ENCODE measurements around the gene P2RY6. TPM values are rescaled to one million over a fixed set of nuclear protein-coding genes. Genes with fewer than 3 reads are reported as not detected.

The P2RY6 gene
- total and polyA plus RNA-seq, 8 donors = 0.24 to 4.1 (median 0.98) TPM; not detected in 1

DNA sequence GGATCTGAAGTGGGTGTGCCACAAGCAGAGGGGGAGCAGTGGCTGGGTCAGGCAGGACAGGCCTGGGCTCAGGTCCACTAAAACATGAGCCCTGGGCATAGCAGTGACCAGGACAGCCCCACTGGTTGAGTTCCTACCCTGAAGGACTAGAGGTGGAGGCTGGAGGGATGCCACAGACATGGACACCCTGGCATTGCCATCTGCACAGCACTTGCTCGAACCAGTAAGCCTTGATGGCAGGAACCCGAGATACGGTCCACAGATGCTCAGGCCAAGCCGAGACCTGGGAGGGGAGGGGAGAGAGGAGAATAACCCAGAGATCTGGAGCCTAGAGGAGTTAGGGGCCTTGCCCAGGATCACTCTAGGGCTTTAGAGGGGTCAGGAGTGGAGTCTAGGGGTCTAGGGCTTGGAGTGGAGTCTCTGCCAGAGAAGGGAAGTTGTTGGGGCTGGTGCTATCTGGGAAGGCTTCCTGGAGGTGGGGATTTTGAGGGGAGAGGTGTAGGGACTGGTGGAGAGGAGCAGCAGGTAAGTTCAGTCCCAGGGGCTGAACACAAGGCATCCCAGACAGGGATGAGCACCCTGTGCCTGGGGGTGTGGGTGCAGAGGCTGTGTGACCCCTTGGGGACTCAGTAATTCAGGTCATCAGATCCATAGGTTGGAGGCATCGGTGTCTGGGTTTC, 73.5 kb downstream of the P2RY6 start:
- Histone ChIP-seq H3K9me3 (no peaks in the 10 kb centered on the region), H3K27ac (no peak overlapping the region), H3K4me1 (no peaks in the 10 kb centered on the region), H3K36me3 (no peaks in the 10 kb centered on the region), H3K27me3 (no peaks in the 10 kb centered on the region), H3K4me3 (no peak overlapping the region)
- WGBS, 2 donors = 85 to 94% methylated on average over 5 of the region's 5 CpGs
- TF ChIP-seq, protein P1, sequence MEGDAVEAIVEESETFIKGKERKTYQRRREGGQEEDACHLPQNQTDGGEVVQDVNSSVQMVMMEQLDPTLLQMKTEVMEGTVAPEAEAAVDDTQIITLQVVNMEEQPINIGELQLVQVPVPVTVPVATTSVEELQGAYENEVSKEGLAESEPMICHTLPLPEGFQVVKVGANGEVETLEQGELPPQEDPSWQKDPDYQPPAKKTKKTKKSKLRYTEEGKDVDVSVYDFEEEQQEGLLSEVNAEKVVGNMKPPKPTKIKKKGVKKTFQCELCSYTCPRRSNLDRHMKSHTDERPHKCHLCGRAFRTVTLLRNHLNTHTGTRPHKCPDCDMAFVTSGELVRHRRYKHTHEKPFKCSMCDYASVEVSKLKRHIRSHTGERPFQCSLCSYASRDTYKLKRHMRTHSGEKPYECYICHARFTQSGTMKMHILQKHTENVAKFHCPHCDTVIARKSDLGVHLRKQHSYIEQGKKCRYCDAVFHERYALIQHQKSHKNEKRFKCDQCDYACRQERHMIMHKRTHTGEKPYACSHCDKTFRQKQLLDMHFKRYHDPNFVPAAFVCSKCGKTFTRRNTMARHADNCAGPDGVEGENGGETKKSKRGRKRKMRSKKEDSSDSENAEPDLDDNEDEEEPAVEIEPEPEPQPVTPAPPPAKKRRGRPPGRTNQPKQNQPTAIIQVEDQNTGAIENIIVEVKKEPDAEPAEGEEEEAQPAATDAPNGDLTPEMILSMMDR (IDR thresholded peaks at IDR 0.05) = no peak
- FAIRE-seq (no peak), DNase-seq (no peak), ATAC-seq (no peak)
- intact Hi-C loops (cut with DNase I) = loop anchor here in 1 of 3 donors (5.0 kb wide), 1 partner anchor 47 kb away; no protein-coding TSS in a partner anchor

DNA sequence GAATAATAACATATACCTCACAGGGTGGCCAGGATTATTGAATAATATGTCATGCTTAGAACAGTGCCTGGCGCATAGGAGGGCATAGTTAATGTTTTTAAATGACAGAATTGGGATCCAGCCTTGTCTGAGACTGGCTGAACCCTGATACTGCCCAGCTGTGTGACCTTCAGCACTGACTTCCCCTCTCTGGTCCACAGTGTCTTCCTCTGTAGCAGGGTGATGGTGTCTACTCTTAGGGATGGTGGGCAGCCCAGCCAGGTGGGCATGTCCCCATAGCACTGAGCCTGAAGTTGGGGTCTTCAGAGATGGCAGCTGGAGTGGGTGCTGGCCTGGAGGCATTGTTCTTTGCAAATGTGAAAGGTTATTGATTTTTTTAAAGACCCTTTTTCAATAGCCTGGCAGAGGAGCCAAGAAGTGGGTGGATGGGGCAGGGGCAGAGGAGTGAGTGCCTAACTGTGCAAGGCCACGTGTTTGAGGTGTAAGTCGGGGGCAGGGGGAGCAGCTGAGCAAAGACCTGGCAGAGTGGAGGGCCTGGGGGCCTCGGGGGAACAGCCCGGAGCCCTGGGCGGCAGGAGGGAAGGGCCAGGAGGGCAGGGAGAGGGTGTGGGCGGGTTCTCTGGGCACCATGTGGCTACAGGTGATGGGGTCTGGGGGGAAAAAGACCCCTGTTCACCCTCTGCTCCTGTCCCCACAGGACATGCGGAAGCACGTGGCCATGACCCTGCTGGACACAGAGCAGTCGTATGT, 74.2 kb downstream of the P2RY6 start:
- Histone ChIP-seq H3K4me1 (peaks cover 0 to 1% (median 0%) of the 10 kb centered on the region in 3 donors), H3K4me3 (no peak overlapping the region), H3K27me3 (no peaks in the 10 kb centered on the region), H3K36me3 (no peaks in the 10 kb centered on the region), H3K27ac (no peak overlapping the region), H3K9me3 (no peaks in the 10 kb centered on the region)
- 71 to 74% methylated on average over 10 of the region's 10 CpGs for WGBS, 2 donors
- FAIRE-seq (no peak), ATAC-seq (no peak), DNase-seq (no peak)
- intact Hi-C loops (cut with DNase I) = loop anchor here in 1 of 3 donors (5.0 kb wide), 1 partner anchor 46 kb away; no protein-coding TSS in a partner anchor
- TF ChIP-seq, protein P1 (IDR thresholded peaks at IDR 0.05) = no peak

DNA sequence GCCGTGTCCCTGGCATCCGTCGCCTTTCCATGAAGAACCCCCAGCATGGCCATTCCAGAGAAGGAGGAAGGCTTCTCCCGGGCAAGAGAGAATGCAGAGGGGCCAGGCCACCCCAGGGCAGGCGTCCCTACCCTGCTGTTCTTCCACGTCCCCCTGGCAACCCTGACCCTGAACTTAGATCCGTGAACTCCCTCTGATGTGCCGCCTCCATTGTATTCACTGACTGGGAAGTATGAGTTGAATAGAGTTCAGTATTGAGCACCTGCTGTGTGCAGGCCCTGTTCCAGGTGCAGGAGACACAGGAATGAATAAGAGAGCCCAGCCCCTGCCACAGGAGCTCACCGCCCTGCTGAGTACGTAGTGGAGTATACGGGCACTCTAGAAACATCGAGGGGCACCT, 74.9 kb downstream of the P2RY6 start:
- H3K4me3 ChIP-seq = no peak overlapping the region
- H3K27me3 ChIP-seq = no peaks in the 10 kb centered on the region
- no peak for FAIRE-seq
- H3K4me1 ChIP-seq = peaks cover 0 to 3% (median 0%) of the 10 kb centered on the region in 3 donors
- H3K27ac ChIP-seq = no peak overlapping the region
- TF ChIP-seq, protein P1 (IDR thresholded peaks at IDR 0.05) = no peak
- no peaks in the 10 kb centered on the region for H3K36me3 ChIP-seq
- no peaks in the 10 kb centered on the region for H3K9me3 ChIP-seq
- no peak for ATAC-seq
- intact Hi-C loops (cut with DNase I) = loop anchor here in 1 of 3 donors (5.0 kb wide), 1 partner anchor 45 kb away; no protein-coding TSS in a partner anchor
- WGBS, 2 donors = 84 to 86% methylated on average over 12 of the region's 12 CpGs
- no peak for DNase-seq

Other genes with a start within 250 kb of the P2RY6 start
- gene FCHSD2, start 130.0 kb upstream of the P2RY6 start, total RNA-seq = 10 to 100 TPM in 4 of 6 donors, 1 to 10 TPM in 2; 9.6 to 22.5 (median 11.4) TPM
- gene FCHSD2, start 130.0 kb upstream of the P2RY6 start, polyA plus RNA-seq = 1 to 10 TPM; 5.5 to 6.1 TPM
- gene P2RY2, start 54.1 kb upstream of the P2RY6 start, total RNA-seq = 1 to 10 TPM in 1 of 6 donors, under 1 TPM in 5; 0.24 to 2.0 (median 0.63) TPM
- under 1 TPM; 0.38 to 0.56 TPM for gene P2RY2, start 54.1 kb upstream of the P2RY6 start, polyA plus RNA-seq
- 10 to 100 TPM in 2 of 6 donors, 1 to 10 TPM in 4; 7.0 to 21.1 (median 9.8) TPM for gene ARHGEF17, start 35.9 kb downstream of the P2RY6 start, total RNA-seq
- gene ARHGEF17, start 35.9 kb downstream of the P2RY6 start, polyA plus RNA-seq = 10 to 100 TPM; 21.8 to 24.0 TPM
- 1 to 10 TPM in 2 of 6 donors, under 1 TPM in 4; 0.23 to 4.7 (median 0.75) TPM for gene RELT, start 104.1 kb downstream of the P2RY6 start, total RNA-seq
- gene RELT, start 104.1 kb downstream of the P2RY6 start, polyA plus RNA-seq = under 1 TPM; 0.59 to 0.91 TPM

Data from pancreas (tissue), 10 donors.